ENCODE results near the gene TIE1. TPM values are rescaled to one million over a fixed set of nuclear protein-coding genes. Genes with fewer than 3 reads are reported as not detected.
A peak's percentile ranks its signal among the peaks of the same experiment; 100 is the strongest.

Gene TIE1
- total RNA-seq, 6 donors from 2014 or later = 23.9 to 170 (median 51.4) TPM

GRCh38 chr1:43321331-43321891, 20.6 kb downstream of the TIE1 start:
- Histone ChIP-seq H3K4me1 (no peaks in the 10 kb centered on the region), H3K9me3 (peaks cover 0 to 3% (median 0%) of the 10 kb centered on the region in 4 donors), H3K27ac (no peak overlapping the region), H3K27me3 (no peaks in the 10 kb centered on the region), H3K36me3 (peaks cover 0 to 51% (median 18%) of the 10 kb centered on the region in 4 donors), H3K4me3 (no peak overlapping the region)
- DNase-seq = peak in 1 of 2 donors; percentile 54
- 97% methylated on average over 13 to 16 of the region's 16 CpGs for WGBS, 2 donors
- TF ChIP-seq EP300 (IDR thresholded peaks at IDR 0.05) = no peak
- ATAC-seq (ENCODE audit: low FRiP score in 2 of 2) = peak in 1 of 2 donors; percentile 42

GRCh38 chr1:43322506-43322905, 21.7 kb downstream of the TIE1 start:
- WGBS, 2 donors = 93% methylated on average over 5 of the region's 5 CpGs
- ATAC-seq (ENCODE audit: low FRiP score in 2 of 2) (no peak), DNase-seq (no peak)

DNA sequence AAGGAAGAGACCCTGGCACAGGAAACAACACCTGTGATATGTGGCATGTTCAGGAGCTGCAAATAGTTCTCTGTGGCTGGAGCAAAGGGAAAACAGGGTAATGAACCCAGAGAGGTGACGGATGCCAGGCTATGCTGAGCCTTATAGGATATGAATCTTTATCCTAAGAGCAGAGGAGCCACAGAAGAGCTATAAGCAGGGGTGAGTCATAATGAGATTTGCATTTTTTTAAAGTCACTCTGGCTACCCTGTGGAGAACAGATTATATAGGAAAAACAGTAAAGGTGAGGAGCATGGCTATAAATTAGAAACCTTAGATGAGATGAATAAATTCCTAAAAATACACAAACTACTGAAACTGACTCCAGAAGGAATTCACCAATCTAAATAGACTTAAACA, 24.0 kb downstream of the TIE1 start:
- H3K27me3 ChIP-seq = no peaks in the 10 kb centered on the region
- H3K4me1 ChIP-seq = peaks cover 1 to 6% (median 3%) of the 10 kb centered on the region in 4 donors
- ATAC-seq (ENCODE audit: low FRiP score in 2 of 2) (no peak), DNase-seq (no peak)
- no peak overlapping the region for H3K4me3 ChIP-seq
- H3K9me3 ChIP-seq = peaks cover 0 to 5% (median 2%) of the 10 kb centered on the region in 4 donors
- 85 to 93% methylated on average over 1 of the region's 1 CpG for WGBS, 2 donors
- H3K27ac ChIP-seq = no peak overlapping the region
- TF ChIP-seq CTCF (IDR thresholded peaks at IDR 0.05) (no peak), POLR2A (IDR thresholded peaks at IDR 0.05) (no peak), POLR2AphosphoS5 (IDR thresholded peaks at IDR 0.05) (no peak), EP300 (IDR thresholded peaks at IDR 0.05) (no peak)
- H3K36me3 ChIP-seq = peaks cover 0 to 30% (median 8%) of the 10 kb centered on the region in 4 donors

More at GRCh38 chr1:43322506-43322905, 21.7 kb downstream of the TIE1 start:
- Histone ChIP-seq H3K27ac (no peak overlapping the region), H3K4me3 (no peak overlapping the region), H3K27me3 (no peaks in the 10 kb centered on the region), H3K9me3 (peaks cover 0 to 3% (median 0%) of the 10 kb centered on the region in 4 donors), H3K4me1 (no peaks in the 10 kb centered on the region), H3K36me3 (peaks cover 0 to 46% (median 15%) of the 10 kb centered on the region in 4 donors)
- TF ChIP-seq POLR2AphosphoS5 (IDR thresholded peaks at IDR 0.05) (no peak), POLR2A (IDR thresholded peaks at IDR 0.05) (no peak), EP300 (IDR thresholded peaks at IDR 0.05) (no peak), CTCF (IDR thresholded peaks at IDR 0.05) (no peak)

GRCh38 chr1:43325381-43325780, 24.6 kb downstream of the TIE1 start:
- ATAC-seq (ENCODE audit: low FRiP score in 2 of 2) (no peak), DNase-seq (no peak)
- Histone ChIP-seq H3K27me3 (no peaks in the 10 kb centered on the region), H3K36me3 (peaks cover 0 to 27% (median 7%) of the 10 kb centered on the region in 4 donors), H3K27ac (no peak overlapping the region), H3K9me3 (peaks cover 0 to 5% (median 2%) of the 10 kb centered on the region in 4 donors), H3K4me3 (no peak overlapping the region), H3K4me1 (peaks cover 3 to 9% (median 7%) of the 10 kb centered on the region in 4 donors)
- TF ChIP-seq POLR2A (IDR thresholded peaks at IDR 0.05) = no peak
- no peak for TF ChIP-seq CTCF (IDR thresholded peaks at IDR 0.05)
- no peak for TF ChIP-seq POLR2AphosphoS5 (IDR thresholded peaks at IDR 0.05)
- TF ChIP-seq EP300 (IDR thresholded peaks at IDR 0.05) = no peak

DNA sequence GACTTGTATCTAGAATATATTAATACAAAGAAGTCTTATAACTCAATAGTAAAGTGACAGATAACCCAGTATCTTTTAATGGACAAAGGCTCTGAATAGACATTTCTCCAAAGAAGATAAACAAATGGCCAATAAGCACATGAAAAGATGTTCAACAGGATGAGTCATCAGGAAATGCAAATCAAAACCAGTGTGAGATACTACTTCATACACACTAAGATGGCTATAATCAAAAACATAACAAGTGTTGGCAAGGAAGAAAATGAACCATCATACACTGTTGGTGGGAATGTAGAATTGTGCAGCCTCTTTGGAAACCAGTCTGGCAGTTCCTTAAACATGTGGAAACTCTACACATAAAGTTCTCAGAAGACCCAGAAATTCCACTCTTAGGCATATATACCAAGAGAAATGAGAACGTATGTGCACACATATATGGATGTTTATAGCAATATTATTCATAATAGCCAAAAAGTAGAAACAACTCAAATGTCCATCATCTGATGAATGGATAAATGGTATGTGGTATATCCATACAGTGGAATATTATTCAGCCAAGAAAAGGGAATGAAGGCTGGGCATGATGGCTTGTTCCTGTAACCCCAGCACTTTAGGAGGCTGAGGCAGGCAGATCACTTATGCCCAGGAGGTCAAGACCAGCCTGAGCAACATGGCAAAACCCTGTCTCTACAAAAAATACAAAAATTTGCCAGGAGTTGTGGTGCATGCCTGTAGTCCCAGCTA, 26.9 kb downstream of the TIE1 start:
- DNase-seq = no peak

More for the DNA sequence above, 26.9 kb downstream of the TIE1 start:
- TF ChIP-seq EP300 (IDR thresholded peaks at IDR 0.05) (no peak), CTCF (IDR thresholded peaks at IDR 0.05) (no peak), POLR2A (IDR thresholded peaks at IDR 0.05) (no peak), POLR2AphosphoS5 (IDR thresholded peaks at IDR 0.05) (no peak)
- no peak overlapping the region for H3K27ac ChIP-seq
- H3K36me3 ChIP-seq = peaks cover 0 to 6% (median 0%) of the 10 kb centered on the region in 4 donors
- peaks cover 3 to 16% (median 13%) of the 10 kb centered on the region in 4 donors for H3K4me1 ChIP-seq
- WGBS, 2 donors = 94 to 100% methylated on average over 1 of the region's 1 CpG
- H3K27me3 ChIP-seq = no peaks in the 10 kb centered on the region
- ATAC-seq (ENCODE audit: low FRiP score in 2 of 2) = no peak
- H3K9me3 ChIP-seq = peaks cover 0 to 5% (median 2%) of the 10 kb centered on the region in 4 donors
- H3K4me3 ChIP-seq = no peak overlapping the region

Measured in upper lobe of left lung (tissue), 6 donors.